HepG2 (cell line): ENCODE data around the gene KHK. TPM values are rescaled to one million over a fixed set of nuclear protein-coding genes. Genes with fewer than 3 reads are reported as not detected.

Experiments used
- IRX3 ChIP-seq: sonication (generic); formaldehyde crosslinking; IDR thresholded peaks from 2 replicates; pipeline ENCODE4 v1.8.1; 2023; ENCODE audit warnings: mild to moderate bottlenecking, low read depth, missing genetic modification reagents, borderline replicate concordance
- JARID2 ChIP-seq: sonication (generic); formaldehyde crosslinking; IDR thresholded peaks from 2 replicates; pipeline ENCODE4 v1.8.1; 2023; ENCODE audit warnings: missing genetic modification reagents, inconsistent platforms; ENCODE audit not compliant: insufficient replicate concordance
- MED1 ChIP-seq: sonication (generic); formaldehyde crosslinking; IDR thresholded peaks from 2 replicates; pipeline ENCODE4 v1.4.0; 2020; ENCODE audit warnings: missing genetic modification reagents
- POLR2A ChIP-seq, 2 experiments: IDR thresholded peaks; 2 replicates each; pipeline ENCODE4 v1.6.1; 2011; ENCODE audit warnings: low read depth in 2 of 2, low read length in 2 of 2, mild to moderate bottlenecking in 1 of 2, moderate library complexity in 1 of 2; ENCODE audit not compliant: insufficient read depth in 1 of 2
- RBAK ChIP-seq: sonication (generic); formaldehyde crosslinking; IDR thresholded peaks from 2 replicates; pipeline ENCODE4 v1.5.1; 2020; ENCODE audit warnings: mild to moderate bottlenecking, missing genetic modification reagents
- SOX13 ChIP-seq, 3 experiments: fragments of 450-650 bp in 1 of 3; sonication (generic) in 1 of 3; formaldehyde crosslinking in 1 of 3; IDR thresholded peaks in 2 of 3; conservative IDR thresholded peaks in 1 of 3; 2 replicates each; pipeline versions ENCODE4 v1.5.0 to v1.6.1; 2016 to 2020; ENCODE audit warnings: antibody characterized with exemption in 1 of 3, mild to moderate bottlenecking in 1 of 3, missing compliant biosample characterization in 1 of 3, missing genetic modification reagents in 1 of 3, moderate library complexity in 1 of 3
- ZNF619 ChIP-seq: sonication (generic); formaldehyde crosslinking; IDR thresholded peaks from 2 replicates; pipeline ENCODE4 v1.4.0; 2020; ENCODE audit warnings: mild to moderate bottlenecking, missing genetic modification reagents
- polyA plus RNA-seq, 8 experiments: library from polyadenylated mRNA; depleted of rRNA in 3 of 8; stranded (reverse) in 7 of 8; unstranded in 1 of 8; fragments of >200 nt; fragmentation: Illumina TruSeq in 4 of 8; extraction: Trizol in 4 of 8; gene quantifications; 2 replicates each; pipeline versions ENCODE4 v1.2.1 to v1.2.3, GENCODE V29; 2011 to 2016; ENCODE audit warnings: low read depth in 4 of 8, missing spikeins in 1 of 8, mixed read lengths in 1 of 8; ENCODE audit not compliant: insufficient read depth in 1 of 8
- total RNA-seq, 5 experiments: library from RNA; depleted of rRNA; stranded (reverse); fragments of >200 nt; fragmentation: Illumina TruSeq; extraction: Trizol; gene quantifications; 2 replicates each; pipeline ENCODE4 v1.2.3, GENCODE V29; 2016; ENCODE audit warnings: low read depth in 1 of 5
- TF ChIP-seq, protein P1 (sequence below): sonication (generic); formaldehyde crosslinking; IDR thresholded peaks from 2 replicates; pipeline ENCODE4 v1.8.0; 2023; ENCODE audit warnings: mild to moderate bottlenecking, missing genetic modification reagents
- TF ChIP-seq, protein P2 (sequence below): sonication (generic); formaldehyde crosslinking; IDR thresholded peaks from 2 replicates; pipeline ENCODE4 v1.5.0; 2020; ENCODE audit warnings: mild to moderate bottlenecking, low read depth, missing genetic modification reagents, borderline replicate concordance
- TF ChIP-seq, protein P3 (sequence below): sonication (generic); formaldehyde crosslinking; IDR thresholded peaks from 2 replicates; pipeline ENCODE4 v1.4.0; 2020; ENCODE audit warnings: missing genetic modification reagents, low read depth, mild to moderate bottlenecking, borderline replicate concordance

The KHK gene
- total and polyA plus RNA-seq, 2 of the 13 experiments (the other 11 are each of a cell fraction or from before 2014, with no cell fraction given): 40.9 to 99.2 TPM

DNA sequence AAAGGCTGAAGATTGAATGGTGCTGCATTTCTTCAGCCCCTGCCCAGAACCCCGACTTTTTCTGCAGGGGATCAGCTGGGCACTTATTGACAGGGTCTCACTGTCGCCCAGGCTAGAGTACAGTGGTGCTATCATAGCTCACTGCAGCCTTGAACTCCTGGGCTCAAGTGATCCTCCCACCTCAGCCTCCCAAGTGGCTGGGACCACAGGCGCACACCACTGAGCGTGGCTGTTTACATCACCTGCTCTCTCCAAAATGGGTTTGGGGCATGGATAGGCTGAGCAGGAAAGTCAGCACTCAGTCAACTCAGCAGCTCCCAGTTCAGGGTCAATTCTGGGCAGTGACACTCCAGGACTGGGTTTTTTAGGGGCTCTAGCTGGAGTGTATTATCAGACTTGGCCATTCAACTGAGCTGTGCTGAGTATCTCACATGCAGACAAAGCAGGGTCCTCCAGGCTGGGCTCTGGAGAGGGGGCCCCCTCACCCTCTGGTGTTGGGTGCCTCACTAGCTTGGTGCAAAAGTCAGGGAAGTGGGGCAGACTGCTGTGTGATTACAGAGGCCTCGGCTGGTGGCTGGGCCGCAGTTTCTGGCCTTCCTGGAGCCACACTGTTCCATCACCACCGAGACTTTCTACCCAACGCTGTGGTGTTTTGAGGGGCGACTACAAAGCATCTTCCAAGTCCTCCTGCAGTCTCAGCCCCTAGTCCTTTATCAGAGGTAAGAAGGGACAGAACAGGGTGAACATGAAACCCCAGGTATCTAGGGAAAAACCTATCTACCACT, 41.5 kb downstream of the KHK start (continued):
- TF ChIP-seq, protein P1, sequence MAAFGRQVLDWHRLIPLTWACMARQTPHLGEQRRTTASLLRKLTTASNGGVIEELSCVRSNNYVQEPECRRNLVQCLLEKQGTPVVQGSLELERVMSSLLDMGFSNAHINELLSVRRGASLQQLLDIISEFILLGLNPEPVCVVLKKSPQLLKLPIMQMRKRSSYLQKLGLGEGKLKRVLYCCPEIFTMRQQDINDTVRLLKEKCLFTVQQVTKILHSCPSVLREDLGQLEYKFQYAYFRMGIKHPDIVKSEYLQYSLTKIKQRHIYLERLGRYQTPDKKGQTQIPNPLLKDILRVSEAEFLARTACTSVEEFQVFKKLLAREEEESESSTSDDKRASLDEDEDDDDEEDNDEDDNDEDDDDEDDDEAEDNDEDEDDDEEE (CRISPR knock-in tag): peak; percentile 38; the same call in 1 of the 2 replicates
- TF ChIP-seq IRX3 (no peak), JARID2 (no peak), MED1 (0 out of 2 replicates have a peak, but pooled peaks have one; percentile 11), ZNF619 (CRISPR knock-in tag) (peak; percentile 33; the same call in 1 of the 2 replicates), RBAK (CRISPR knock-in tag) (no peak), SOX13 (IDR thresholded peaks at IDR 0.05) (no peak), SOX13 (CRISPR knock-in tag; conservative IDR thresholded peaks at IDR 0.05 in 1 of 2, IDR thresholded peaks at IDR 0.05 in 1 of 2) (no peak), POLR2A (IDR thresholded peaks at IDR 0.05; ENCODE audit: insufficient read depth in 1 of 2, low read depth in 2 of 2, low read length in 2 of 2) (peak in 1 of 2 experiments; percentile 38; a peak in 2 of 4 replicates)
- TF ChIP-seq, protein P2, sequence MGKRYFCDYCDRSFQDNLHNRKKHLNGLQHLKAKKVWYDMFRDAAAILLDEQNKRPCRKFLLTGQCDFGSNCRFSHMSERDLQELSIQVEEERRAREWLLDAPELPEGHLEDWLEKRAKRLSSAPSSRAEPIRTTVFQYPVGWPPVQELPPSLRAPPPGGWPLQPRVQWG (CRISPR knock-in tag): no peak
- TF ChIP-seq, protein P3, sequence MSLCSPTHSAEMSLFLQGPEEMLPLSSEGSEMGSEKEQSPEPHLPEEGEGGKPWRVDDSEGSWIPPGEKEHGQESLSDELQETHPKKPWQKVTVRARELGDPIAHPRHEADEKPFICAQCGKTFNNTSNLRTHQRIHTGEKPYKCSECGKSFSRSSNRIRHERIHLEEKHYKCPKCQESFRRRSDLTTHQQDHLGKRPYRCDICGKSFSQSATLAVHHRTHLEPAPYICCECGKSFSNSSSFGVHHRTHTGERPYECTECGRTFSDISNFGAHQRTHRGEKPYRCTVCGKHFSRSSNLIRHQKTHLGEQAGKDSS (CRISPR knock-in tag): 0 out of 2 replicates have a peak, but pooled peaks have one; percentile 19
